Erythroblast (primary cell): ENCODE results near the gene UBE2E2.

Experiments
- GATA1 ChIP-seq: IDR thresholded peaks from 2 replicates; pipeline ENCODE4 v1.6.1; 2011; ENCODE audit warnings: low read depth, mild to moderate bottlenecking, control low read depth, low read length, moderate library complexity
- POLR2A ChIP-seq: IDR thresholded peaks from 2 replicates; pipeline ENCODE4 v1.6.1; 2011; ENCODE audit warnings: mild to moderate bottlenecking, low read length

DNA sequence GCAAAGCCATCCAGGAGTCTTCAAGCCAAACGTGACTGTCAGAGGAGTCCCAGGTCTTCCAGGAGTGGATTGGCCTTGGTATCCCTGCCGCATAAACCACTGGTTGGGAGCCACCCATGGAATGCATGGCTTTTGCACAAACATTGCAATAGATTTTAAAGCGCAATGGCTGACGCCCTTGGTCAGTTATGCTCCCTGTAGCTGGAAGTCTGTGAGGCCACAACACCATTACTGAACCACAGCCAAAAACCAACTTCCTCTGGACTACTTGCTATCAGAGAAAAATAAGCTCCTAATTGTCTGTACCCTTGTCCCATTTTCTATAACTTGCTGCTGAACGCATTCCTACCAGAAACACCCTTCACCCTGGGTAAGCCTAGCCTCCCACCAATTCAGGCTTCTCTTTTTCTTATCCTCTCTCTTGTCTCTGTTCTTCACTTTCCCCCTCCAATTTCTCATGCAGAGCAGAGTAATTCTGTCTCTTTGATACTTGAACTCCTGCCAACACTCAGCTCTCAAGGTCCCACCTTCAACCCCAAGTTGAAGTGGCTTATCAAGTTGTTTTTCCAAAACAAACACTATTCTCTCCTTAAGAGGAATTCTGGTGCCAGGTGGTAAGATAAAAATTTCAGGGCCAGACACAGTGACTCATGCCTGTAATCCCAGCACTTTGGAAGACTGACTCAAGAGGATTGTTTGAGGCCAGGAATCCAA lies 426.2 kb downstream of the UBE2E2 start:
- TF ChIP-seq POLR2A (no peak), GATA1 (no peak)
